Activated T-cell treated with anti-CD3 and anti-CD28 coated beads for 24 hours (primary cell): ENCODE results near the gene BACH1.
A peak's percentile ranks its signal among the peaks of the same experiment; 100 is the strongest.
"Not testable (repeated sequence)": the region's sequence is repeated elsewhere in the genome, so short reads cannot be mapped to it uniquely, and the experiment has no call there.

ENCODE experiments used
- DNase-seq: peaks from one replicate; pipeline ENCODE4 v3.0.0-alpha.2; 2020; ENCODE audit warnings: low read depth

BACH1 gene

GRCh38 chr21:29298348-29299045 lies at the start of gene BACH1:
BACH1 (plus strand) TSS chr21:29298922; CDS start chr21:29321281, 22,359 bp downstream.
- peak; percentile 82 for DNase-seq

GRCh38 chr21:29249289-29249688 lies 49.4 kb upstream of the BACH1 start:
- not testable (repeated sequence) for DNase-seq

GRCh38 chr21:29250636-29251035 lies 48.1 kb upstream of the BACH1 start:
- no peak for DNase-seq

- not testable (repeated sequence) for DNase-seq
Observed at GRCh38 chr21:29253861-29254260, 44.9 kb upstream of the BACH1 start.

- no peak for DNase-seq
Observed at GRCh38 chr21:29254550-29254949, 44.2 kb upstream of the BACH1 start.

GRCh38 chr21:29256126-29256910 lies 42.4 kb upstream of the BACH1 start:
- DNase-seq = no peak

GRCh38 chr21:29257701-29258100 lies 41.0 kb upstream of the BACH1 start:
- no peak for DNase-seq

- DNase-seq = no peak
Observed at GRCh38 chr21:29258626-29259338, 39.9 kb upstream of the BACH1 start.

- no peak for DNase-seq
Observed at GRCh38 chr21:29260461-29260860, 38.3 kb upstream of the BACH1 start.

- no peak for DNase-seq
Observed at GRCh38 chr21:29261555-29262540, 36.9 kb upstream of the BACH1 start.

GRCh38 chr21:29264721-29265120 lies 34.0 kb upstream of the BACH1 start:
- DNase-seq = no peak

- peak; percentile 21 for DNase-seq
Observed at GRCh38 chr21:29265690-29266479, 32.8 kb upstream of the BACH1 start.

GRCh38 chr21:29267666-29268065 lies 31.1 kb upstream of the BACH1 start:
- DNase-seq = no peak

- no peak for DNase-seq
Observed at GRCh38 chr21:29271927-29272333, 26.8 kb upstream of the BACH1 start.

- no peak for DNase-seq
Observed at GRCh38 chr21:29277442-29277841, 21.3 kb upstream of the BACH1 start.

GRCh38 chr21:29279558-29279957 lies 19.2 kb upstream of the BACH1 start:
- DNase-seq = no peak

- not testable (repeated sequence) for DNase-seq
Observed at GRCh38 chr21:29281801-29282200, 16.9 kb upstream of the BACH1 start.

- DNase-seq = no peak
Observed at GRCh38 chr21:29287383-29287782, 11.3 kb upstream of the BACH1 start.

- DNase-seq = no peak
Observed at GRCh38 chr21:29288239-29288638, 10.5 kb upstream of the BACH1 start.

- no peak for DNase-seq
Observed at GRCh38 chr21:29289317-29289716, 9.4 kb upstream of the BACH1 start.

GRCh38 chr21:29290240-29290639 lies 8.5 kb upstream of the BACH1 start:
- DNase-seq = no peak
